GM20000 (cell line): ENCODE measurements around the gene PPARA.
A peak's percentile ranks its signal among the peaks of the same experiment; 100 is the strongest.

Experiments
- DNase-seq: peaks from one replicate; pipeline ENCODE4 v3.0.0; 2012; ENCODE audit warnings: low spot score
- TF ChIP-seq, protein P1 (sequence below): IDR thresholded peaks from 2 replicates; pipeline ENCODE4 v1.5.1; 2012; ENCODE audit warnings: mild to moderate bottlenecking, control low read depth; ENCODE audit errors: extremely low read depth, missing control alignments

The PPARA gene

DNA sequence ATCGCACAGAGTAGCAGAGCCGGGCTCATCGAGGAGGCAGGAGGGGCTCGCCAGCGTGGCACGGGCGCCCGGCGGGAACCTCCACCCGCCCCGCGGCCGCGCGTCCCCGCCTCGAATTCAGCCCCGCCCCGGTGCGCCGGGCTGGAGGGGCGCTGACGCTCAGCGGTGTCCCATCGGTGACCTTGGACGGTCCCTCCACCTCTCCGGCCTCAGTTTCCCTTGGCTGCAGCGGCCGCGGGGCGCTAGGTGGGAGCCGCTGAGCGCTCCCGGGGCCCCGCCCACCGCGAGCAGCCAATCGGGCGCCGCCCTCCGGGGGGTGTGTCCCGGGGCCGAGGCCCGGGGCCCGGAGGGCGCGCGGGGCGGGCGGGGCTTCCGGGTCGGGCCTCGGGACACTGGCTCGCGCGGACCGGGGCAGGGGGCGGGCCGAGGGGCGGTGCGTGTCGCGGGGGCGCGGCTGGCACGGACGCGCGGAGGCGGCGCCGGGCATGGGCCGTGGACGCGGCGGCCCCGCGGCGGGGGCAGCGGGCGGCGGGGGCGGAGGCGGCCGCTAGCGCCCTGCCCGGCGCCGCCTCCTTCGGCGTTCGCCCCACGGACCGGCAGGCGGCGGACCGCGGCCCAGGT, at the start of gene PPARA:
Gene PPARA, plus strand, starts transcription at position 493 of the 621 bp plus-strand sequence. CDS start 47,858 bp downstream, outside the sequence.
- DNase-seq = peak; percentile 100
- TF ChIP-seq, protein P1, sequence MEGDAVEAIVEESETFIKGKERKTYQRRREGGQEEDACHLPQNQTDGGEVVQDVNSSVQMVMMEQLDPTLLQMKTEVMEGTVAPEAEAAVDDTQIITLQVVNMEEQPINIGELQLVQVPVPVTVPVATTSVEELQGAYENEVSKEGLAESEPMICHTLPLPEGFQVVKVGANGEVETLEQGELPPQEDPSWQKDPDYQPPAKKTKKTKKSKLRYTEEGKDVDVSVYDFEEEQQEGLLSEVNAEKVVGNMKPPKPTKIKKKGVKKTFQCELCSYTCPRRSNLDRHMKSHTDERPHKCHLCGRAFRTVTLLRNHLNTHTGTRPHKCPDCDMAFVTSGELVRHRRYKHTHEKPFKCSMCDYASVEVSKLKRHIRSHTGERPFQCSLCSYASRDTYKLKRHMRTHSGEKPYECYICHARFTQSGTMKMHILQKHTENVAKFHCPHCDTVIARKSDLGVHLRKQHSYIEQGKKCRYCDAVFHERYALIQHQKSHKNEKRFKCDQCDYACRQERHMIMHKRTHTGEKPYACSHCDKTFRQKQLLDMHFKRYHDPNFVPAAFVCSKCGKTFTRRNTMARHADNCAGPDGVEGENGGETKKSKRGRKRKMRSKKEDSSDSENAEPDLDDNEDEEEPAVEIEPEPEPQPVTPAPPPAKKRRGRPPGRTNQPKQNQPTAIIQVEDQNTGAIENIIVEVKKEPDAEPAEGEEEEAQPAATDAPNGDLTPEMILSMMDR = no peak

DNA sequence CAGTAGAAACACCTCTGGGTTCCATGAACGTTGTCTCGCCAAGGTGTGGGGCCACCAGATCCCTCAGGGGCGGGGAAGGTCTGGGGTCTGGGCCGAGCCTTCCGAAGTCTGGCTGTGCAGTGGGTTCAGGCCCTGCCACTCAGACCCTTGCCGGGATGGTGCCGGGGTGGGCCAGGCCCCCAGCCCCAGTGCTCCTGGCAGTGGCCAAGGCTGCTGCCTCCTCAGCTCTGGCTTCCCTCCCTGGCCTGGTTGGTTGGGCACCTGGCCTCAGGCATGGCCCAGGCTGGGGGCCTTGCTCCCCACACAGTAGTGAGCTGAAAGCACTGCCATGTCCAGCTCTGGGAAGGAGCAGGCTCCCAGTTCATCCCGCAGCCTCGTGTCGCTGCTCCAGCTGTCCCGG, 48.2 kb upstream of the PPARA start:
- no peak for DNase-seq
- TF ChIP-seq, protein P1 = no peak

DNA sequence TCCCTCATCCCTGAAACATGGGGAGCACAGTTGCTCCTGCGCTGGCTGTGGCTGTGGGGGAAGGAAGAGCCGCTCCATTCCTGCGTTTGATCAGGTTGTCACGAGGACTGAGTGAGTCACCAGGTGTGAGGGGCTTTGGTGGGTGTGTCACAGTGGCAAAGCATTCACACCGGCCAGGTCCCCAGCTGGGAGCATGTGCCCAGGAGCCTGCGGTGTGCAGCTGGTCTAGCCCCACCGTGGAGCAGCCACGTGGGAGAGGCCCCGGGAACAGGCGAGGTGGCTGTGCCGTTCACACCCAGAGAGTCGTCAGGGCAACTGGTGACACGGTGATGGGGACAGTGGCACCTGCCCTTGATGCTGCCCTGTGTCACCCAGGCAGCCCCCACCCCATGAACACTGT, 47.6 kb upstream of the PPARA start:
- TF ChIP-seq, protein P1 = no peak
- no peak for DNase-seq

DNA sequence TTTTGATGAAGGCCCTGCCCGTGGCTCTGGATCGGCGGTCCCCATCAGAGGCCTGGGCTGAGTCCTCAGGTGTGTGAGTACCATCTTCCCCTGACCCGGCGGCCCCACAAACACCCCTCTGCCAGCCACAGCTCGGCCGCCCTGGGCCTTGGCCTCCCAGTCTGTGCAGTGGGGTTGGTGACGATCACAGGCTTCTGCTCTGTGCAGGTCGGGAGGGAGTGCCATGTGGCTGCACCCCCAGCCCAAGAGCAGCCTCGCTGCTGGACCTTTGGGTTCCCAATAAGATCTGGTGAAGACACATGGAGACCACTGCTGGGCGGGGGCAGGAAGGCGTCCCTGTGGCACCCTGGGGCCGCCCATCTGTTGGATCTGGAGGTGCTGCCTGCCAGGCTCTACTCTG, 47.1 kb upstream of the PPARA start:
- TF ChIP-seq, protein P1 = no peak

DNA sequence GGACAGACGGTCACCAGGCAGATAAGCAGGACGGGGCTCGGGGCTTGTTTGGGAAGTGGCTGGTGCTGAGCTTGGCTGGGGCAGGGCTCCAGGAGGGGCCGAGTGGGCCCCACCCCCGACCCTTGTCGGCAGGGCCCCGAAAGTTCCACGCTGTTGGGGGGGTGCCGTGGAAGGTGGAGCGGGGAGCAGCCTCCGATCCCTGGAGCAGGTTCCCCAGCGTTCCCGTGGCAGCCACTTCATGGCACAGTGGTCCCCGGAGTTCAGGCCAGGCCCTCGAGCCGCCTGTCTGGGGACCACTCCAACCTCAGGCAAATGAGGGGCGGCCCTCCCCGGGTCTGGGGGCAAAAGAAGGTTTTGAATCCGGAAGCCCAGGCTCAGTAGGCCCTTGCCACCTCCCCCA, 46.7 kb upstream of the PPARA start:
- TF ChIP-seq, protein P1 = no peak
- DNase-seq = no peak

More for the DNA sequence above, 47.1 kb upstream of the PPARA start:
- no peak for DNase-seq

DNA sequence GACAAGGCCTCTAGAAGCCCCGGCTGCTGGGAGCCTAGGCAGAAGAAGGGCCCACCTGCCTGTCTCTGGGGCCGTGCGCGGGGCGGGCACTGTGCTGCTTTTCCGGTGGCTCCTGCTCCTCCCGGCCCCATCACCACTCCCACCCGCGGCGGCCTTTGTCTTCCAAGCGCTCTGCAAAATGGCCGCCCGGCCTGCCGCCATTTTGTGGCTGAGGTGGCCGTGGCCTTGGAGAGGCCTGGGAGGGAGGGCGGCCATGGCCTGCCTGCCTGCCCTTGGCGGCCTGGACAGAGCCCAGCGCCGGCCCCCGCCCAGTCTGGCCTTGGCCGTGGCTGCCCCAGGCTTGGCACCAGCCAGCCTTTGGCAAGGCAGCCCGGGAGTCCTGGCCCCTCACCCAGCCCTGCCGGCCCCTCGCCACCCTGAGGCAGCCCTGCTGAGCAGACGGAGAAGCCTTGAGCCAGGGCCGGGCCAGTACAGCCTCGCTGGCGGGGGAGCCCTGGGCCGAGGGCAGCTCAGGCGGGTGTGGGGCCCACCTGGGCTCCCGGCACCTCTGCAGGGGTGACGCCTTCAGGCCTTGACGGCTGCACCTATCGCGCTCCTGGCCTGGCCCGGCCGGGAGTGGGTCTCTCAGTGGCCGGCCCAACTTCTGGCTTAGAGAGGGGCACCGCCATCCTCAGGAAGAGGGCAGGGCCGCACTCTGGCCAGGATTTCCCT, 46.0 kb upstream of the PPARA start:
- TF ChIP-seq, protein P1 = no peak
- no peak for DNase-seq

DNA sequence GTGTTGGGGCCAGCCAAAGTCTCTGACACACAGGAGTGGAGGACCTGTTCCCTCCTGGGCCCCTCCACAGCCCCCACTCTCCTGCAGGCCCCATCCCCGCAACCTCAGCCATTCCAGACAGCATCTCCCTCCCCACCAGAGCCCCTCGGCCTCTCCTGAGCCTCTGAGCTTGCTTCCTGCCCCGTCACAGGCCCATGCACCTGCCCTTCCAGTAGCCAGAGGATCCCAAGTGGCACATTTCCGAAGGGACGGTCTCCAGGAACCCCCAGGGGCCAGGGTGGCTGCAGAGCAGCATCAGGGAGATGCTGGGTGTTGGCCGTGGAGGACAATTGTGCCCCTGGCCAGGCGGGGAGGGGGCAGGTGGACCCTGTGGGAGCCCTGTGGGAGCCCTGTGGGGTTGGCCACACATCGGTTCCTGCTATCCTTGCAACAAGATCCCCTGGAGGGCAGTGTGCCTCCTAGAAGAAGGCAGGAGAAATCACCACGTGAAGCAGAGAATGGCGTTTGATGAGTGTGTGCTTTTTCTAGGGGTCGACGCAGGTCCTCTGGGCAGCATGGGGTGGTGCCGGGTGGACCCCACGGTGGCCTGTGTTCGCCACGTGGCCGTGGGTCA, 45.3 kb upstream of the PPARA start:
- DNase-seq = no peak
- TF ChIP-seq, protein P1 = no peak
